ENCODE results near the gene ALOX5AP.

Gene ALOX5AP

DNA sequence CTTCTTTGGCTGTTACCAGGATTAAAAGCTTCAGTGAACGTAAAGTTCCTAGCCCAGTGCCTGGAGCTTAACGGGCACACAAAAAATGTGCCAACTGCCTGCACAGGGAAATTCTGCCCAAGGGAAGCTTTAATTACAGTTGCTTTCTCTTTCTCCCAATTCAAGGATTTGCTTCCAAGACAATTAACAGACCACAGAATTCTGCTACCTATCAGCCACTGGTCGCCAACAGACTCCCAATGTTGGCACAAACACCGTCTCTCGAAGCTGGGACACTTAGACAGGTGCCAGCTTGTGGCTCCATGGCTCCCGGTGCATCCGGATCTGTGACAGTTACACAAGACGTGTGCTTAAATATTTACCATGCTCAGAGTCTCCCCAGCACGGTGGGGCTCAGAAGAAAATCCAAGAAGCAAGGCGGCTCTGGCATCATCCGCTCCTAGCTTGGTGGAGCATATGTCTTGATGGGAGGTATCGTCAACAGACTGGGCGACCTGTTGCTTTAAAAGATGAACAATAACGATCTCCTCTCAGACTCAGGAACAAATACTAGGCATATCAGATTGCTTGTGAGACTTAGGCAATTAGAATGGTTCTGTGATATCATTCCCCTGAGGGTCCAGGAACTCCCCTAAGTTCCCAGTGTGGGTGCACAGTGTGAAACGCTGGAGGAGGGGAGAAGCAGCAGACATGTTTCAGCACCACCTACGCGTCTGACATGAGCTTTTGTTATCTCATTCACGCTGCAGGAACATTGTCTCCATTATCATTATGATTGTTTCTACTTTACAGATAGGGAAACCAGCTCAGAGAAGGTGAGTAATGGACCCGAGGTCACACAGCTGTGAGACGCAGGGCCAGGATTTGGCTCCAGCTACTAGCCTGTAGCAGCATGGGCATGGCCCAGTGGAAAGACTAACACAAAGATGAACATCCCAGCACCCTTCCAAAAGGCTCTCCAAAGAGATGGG lies 61.6 kb downstream of the ALOX5AP start:
- H3K27me3 Mint-ChIP-seq (ENCODE audit: low read depth): no peaks in the 10 kb centered on the region
- no peaks in the 10 kb centered on the region for H3K9me3 Mint-ChIP-seq
- H3K27ac Mint-ChIP-seq: peak overlapping the region; percentile 84
- H3K36me3 Mint-ChIP-seq (ENCODE audit: low read depth): no peaks in the 10 kb centered on the region
- DNase-seq (ENCODE audit: low spot score): peak; percentile 61
- H3K4me3 Mint-ChIP-seq: peak overlapping the region; percentile 29
- H3K4me1 Mint-ChIP-seq (ENCODE audit: low read depth): peaks cover 26% of the 10 kb centered on the region

DNA sequence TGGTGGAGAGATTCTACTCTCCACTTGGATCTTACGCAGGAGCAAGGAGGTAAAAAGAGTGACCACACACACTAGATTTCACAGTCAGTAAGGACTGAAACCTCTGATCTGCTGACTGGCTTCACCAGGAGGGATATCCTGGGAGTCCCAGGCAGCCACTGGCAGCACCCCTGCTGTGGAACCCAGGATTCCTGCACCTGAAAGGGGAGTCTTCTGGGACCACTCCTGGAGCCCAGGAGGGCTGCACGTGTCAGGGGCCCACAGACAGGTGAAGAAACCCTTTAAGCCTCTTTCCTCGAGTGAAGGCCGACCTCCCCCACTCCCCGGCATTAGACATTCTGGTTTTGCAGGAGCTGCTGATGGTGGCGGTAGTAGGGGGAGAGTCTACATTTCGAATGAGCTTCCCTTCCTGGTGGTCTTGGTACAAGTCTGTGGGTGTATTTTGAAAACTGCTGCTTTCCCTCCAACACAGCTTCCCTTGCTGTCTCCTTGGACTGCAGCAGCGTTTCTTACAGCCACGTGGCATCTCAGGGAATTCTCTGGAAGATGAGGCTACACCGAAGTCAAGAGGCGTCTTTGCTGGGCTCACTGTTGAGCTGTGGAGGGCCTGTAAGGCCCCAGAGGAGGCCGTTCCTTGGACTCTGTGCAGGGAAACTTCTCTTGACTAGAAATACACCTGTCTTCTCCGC lies 62.6 kb downstream of the ALOX5AP start:
- no peaks in the 10 kb centered on the region for H3K9me3 Mint-ChIP-seq
- peak overlapping the region; percentile 58 for H3K27ac Mint-ChIP-seq
- DNase-seq (ENCODE audit: low spot score): no peak
- no peaks in the 10 kb centered on the region for H3K27me3 Mint-ChIP-seq (ENCODE audit: low read depth)
- no peaks in the 10 kb centered on the region for H3K36me3 Mint-ChIP-seq (ENCODE audit: low read depth)
- no peak overlapping the region for H3K4me3 Mint-ChIP-seq
- peaks cover 31% of the 10 kb centered on the region for H3K4me1 Mint-ChIP-seq (ENCODE audit: low read depth)

DNA sequence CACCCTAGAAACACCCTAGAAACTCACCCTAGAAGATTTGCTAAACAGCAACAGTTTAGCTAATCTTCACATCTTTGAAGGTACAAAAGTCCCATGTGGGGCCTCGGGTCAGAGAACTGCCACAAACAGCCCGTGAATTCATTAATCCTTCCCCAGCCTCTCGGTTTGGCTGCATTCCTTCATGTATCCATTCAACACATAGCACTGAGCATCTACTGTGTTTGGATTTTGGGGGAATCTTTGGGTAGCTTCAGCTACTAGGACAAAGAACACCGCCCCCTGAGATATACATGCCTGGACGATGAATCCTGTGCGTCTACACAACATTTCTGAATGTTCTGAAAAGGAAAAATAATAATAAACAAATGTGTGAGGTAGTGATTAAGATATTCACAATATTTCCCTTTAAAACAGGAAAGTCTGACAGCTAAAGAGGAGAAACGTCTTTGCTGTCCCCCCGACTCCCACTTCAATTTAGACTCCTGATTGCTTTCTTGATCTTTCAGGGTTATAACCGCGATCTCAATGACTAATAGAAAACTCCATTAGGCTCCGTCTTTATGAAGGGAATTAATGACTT lies 63.5 kb downstream of the ALOX5AP start:
- Mint-ChIP-seq H3K27ac (no peak overlapping the region), H3K4me3 (no peak overlapping the region), H3K36me3 (ENCODE audit: low read depth) (no peaks in the 10 kb centered on the region), H3K9me3 (no peaks in the 10 kb centered on the region), H3K4me1 (ENCODE audit: low read depth) (peaks cover 34% of the 10 kb centered on the region), H3K27me3 (ENCODE audit: low read depth) (no peaks in the 10 kb centered on the region)
- DNase-seq (ENCODE audit: low spot score): no peak

DNA sequence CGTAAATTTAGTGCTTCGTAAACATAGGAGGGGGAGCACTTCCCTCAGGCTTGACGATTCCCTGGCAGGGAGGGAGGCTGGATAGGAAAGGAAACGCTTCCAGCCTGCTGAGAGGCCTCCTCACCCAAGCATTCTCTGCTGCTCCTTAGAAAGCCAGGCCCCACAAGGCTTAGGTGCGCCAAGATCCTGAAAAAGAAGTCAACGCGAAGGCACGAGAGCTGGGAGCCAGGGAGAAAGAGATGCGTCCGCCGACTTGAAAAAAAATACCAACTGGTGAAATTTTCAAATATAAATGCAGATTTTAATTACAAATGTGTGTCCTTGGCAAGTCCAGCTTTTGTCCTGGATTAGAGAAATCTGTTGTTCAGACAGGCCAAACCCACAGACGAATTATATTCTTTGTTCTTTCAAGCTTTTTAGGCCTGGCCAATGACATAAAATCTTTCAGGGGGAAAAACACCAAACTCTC lies 64.0 kb downstream of the ALOX5AP start:
- H3K9me3 Mint-ChIP-seq: no peaks in the 10 kb centered on the region
- H3K27ac Mint-ChIP-seq: no peak overlapping the region
- no peak overlapping the region for H3K4me3 Mint-ChIP-seq
- DNase-seq (ENCODE audit: low spot score): no peak
- no peaks in the 10 kb centered on the region for H3K27me3 Mint-ChIP-seq (ENCODE audit: low read depth)
- H3K36me3 Mint-ChIP-seq (ENCODE audit: low read depth): no peaks in the 10 kb centered on the region
- H3K4me1 Mint-ChIP-seq (ENCODE audit: low read depth): peaks cover 34% of the 10 kb centered on the region

DNA sequence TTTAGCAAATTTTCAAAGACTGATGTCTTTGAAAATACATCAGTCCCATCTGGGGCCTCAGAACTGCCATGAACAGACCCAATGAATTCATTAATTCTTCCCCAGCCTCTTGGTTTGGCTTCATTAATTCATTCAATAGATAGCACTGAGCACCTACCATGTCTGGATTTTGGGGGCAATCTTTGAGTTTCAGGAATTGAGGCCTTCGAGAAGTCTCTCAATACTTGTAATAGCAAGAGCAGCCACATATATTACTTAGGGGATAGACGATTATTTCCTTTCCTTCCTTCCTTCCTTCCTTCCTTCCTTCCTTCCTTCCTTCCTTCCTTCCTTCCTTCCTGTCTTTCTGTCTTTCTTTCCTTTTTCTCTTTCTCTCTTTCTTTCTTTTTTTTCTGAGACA lies 64.8 kb downstream of the ALOX5AP start:
- H3K36me3 Mint-ChIP-seq (ENCODE audit: low read depth): no peaks in the 10 kb centered on the region
- H3K4me1 Mint-ChIP-seq (ENCODE audit: low read depth): peaks cover 31% of the 10 kb centered on the region
- H3K27ac Mint-ChIP-seq: no peak overlapping the region
- no peaks in the 10 kb centered on the region for H3K27me3 Mint-ChIP-seq (ENCODE audit: low read depth)
- H3K4me3 Mint-ChIP-seq: no peak overlapping the region
- H3K9me3 Mint-ChIP-seq: no peaks in the 10 kb centered on the region
- DNase-seq (ENCODE audit: low spot score): no peak

DNA sequence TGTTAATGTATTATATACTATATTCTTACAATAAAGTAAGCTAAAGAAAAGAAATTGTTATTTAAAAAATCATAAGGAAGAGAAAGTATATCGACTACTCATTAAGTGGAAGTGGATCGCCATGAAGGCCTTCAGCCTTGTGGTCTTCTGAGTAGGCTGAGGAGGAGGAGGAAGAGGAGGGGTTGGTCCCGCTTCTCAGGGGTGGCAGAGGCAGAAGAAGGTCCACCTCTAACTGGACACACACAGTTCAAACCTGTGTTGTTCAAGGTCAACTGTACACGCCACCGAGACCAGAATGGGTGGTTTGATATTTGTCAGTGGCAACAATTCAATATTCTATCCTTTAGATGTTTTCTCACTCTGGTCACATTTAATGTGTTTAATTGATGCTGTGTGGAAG lies 67.2 kb downstream of the ALOX5AP start:
- Mint-ChIP-seq H3K4me3 (peak overlapping the region; percentile 56), H3K4me1 (ENCODE audit: low read depth) (peaks cover 13% of the 10 kb centered on the region)

DNA sequence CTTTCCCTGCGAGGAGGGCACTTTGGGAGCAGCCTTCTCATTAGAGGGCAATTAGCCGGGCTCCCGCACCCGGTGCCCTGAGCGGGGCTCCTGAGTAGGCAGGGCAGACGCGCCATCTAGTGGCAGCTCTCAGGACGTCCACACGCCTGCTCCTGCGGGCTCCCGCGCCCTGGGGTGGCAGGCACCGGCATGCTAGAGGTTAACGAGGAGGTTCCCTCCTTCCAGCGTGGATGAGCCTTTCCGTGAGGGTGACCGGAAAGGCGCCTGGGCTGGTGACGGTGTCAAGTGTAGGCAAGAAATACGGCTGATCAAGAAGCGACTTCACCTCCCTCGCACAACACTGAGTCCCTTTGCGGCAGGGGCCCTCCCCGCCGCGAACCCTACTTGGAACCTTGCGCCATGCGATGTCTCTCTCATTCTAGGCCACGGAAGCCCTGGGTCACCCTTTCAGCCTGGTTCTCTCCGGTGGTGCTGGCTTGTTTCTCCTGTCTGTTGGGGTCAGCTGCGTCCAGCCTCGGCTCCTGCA lies 67.7 kb downstream of the ALOX5AP start:
- Mint-ChIP-seq H3K4me3 (peak overlapping the region; percentile 56), H3K4me1 (ENCODE audit: low read depth) (peaks cover 15% of the 10 kb centered on the region), H3K27me3 (ENCODE audit: low read depth) (no peaks in the 10 kb centered on the region), H3K36me3 (ENCODE audit: low read depth) (no peaks in the 10 kb centered on the region), H3K9me3 (no peaks in the 10 kb centered on the region), H3K27ac (no peak overlapping the region)
- peak; percentile 77 for DNase-seq (ENCODE audit: low spot score)

More for the DNA sequence above, 67.2 kb downstream of the ALOX5AP start:
- DNase-seq (ENCODE audit: low spot score): no peak
- Mint-ChIP-seq H3K27ac (no peak overlapping the region), H3K36me3 (ENCODE audit: low read depth) (no peaks in the 10 kb centered on the region), H3K27me3 (ENCODE audit: low read depth) (no peaks in the 10 kb centered on the region), H3K9me3 (no peaks in the 10 kb centered on the region)

DNA sequence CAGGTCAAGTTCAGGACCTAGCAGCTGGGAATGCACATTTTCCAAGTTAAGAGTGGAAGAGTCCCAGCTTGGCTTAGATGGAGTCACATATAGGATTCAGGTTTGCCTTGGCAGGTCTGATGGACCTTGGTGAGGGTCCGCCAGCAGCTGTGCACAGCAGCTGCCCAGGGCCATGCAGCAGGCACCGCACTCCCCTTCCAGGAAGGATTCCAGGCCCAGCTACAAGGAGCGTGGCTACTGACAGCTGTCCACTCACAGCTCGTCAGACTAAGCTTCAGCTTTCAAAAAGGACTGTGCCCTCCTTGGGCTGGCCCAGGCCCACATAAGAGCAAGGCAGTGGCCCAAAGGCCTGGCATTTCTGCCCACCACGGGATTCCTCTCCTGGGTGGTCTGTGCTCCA lies 68.4 kb downstream of the ALOX5AP start:
- Mint-ChIP-seq H3K27ac (no peak overlapping the region), H3K9me3 (no peaks in the 10 kb centered on the region), H3K27me3 (ENCODE audit: low read depth) (no peaks in the 10 kb centered on the region), H3K4me3 (peak overlapping the region; percentile 27), H3K4me1 (ENCODE audit: low read depth) (peaks cover 15% of the 10 kb centered on the region), H3K36me3 (ENCODE audit: low read depth) (no peaks in the 10 kb centered on the region)
- DNase-seq (ENCODE audit: low spot score): no peak

DNA sequence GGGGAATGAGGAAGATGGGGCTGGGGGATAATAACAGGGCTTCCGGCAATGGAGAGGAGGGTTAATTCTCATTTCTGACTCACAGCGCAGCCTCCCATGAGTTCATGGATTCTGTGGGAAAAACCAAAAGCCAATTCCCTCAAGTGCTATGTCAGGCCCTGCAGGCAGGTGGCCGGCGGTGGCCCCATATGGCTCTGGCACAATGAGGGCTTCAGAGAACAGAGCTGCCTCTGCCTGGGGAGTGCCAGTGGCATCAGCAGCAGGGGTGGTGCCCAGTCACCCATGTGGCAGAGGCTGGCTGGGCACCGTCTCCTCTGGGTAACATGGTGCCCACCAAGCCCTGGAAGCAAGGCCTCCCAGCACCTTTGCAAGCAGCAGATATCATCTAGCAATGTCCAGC lies 69.1 kb downstream of the ALOX5AP start:
- H3K27me3 Mint-ChIP-seq (ENCODE audit: low read depth): no peaks in the 10 kb centered on the region
- H3K4me1 Mint-ChIP-seq (ENCODE audit: low read depth): peaks cover 15% of the 10 kb centered on the region
- no peaks in the 10 kb centered on the region for H3K36me3 Mint-ChIP-seq (ENCODE audit: low read depth)
- H3K27ac Mint-ChIP-seq: no peak overlapping the region
- H3K9me3 Mint-ChIP-seq: no peaks in the 10 kb centered on the region
- H3K4me3 Mint-ChIP-seq: no peak overlapping the region
- no peak for DNase-seq (ENCODE audit: low spot score)

DNA sequence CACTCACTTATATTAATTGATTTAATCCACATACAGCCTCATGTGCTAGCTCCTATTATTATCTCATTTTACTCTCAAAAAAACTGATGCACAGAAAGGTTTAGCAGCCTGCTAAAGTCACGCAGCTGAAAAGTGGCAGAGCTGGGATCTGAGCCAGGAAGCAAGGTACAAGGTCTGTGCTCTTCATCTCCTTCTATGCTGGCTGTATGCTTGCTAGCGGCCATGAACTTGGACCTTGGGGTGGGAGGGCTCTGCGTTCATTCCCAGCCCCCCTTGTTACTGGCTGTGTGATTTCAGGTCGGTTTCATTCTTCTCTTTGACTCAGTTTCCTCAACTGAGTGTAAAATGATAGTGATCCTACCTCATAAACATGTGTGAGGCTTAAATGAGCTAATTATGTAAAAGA lies 69.8 kb downstream of the ALOX5AP start:
- H3K4me1 Mint-ChIP-seq (ENCODE audit: low read depth): peaks cover 15% of the 10 kb centered on the region
- H3K27ac Mint-ChIP-seq: no peak overlapping the region
- no peaks in the 10 kb centered on the region for H3K36me3 Mint-ChIP-seq (ENCODE audit: low read depth)
- no peaks in the 10 kb centered on the region for H3K9me3 Mint-ChIP-seq
- H3K4me3 Mint-ChIP-seq: no peak overlapping the region
- DNase-seq (ENCODE audit: low spot score): no peak
- H3K27me3 Mint-ChIP-seq (ENCODE audit: low read depth): no peaks in the 10 kb centered on the region

DNA sequence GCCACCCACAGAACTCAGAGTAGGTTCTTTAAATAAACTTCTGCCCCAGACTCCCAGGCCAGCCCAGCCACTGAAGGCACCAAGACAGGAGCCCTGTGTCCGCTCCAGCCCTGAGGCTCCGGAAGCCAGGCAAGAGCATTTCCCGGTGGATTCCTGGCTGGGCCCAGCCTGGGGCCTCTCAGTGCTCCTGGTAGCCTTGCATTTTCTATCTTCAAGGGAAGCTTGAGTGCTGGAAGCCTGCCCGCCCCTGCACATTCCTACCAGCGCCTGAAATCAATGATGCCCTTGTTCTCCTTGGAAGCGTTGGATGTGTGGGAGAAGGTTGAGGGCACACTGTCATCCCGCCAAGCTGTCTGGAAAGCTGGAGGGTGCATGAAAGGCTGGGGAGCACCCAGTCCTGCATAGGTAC lies 70.3 kb downstream of the ALOX5AP start:
- no peak for DNase-seq (ENCODE audit: low spot score)
- no peak overlapping the region for H3K4me3 Mint-ChIP-seq
- H3K27me3 Mint-ChIP-seq (ENCODE audit: low read depth): no peaks in the 10 kb centered on the region
- H3K9me3 Mint-ChIP-seq: no peaks in the 10 kb centered on the region
- H3K27ac Mint-ChIP-seq: no peak overlapping the region
- H3K36me3 Mint-ChIP-seq (ENCODE audit: low read depth): no peaks in the 10 kb centered on the region
- peaks cover 14% of the 10 kb centered on the region for H3K4me1 Mint-ChIP-seq (ENCODE audit: low read depth)

DNA sequence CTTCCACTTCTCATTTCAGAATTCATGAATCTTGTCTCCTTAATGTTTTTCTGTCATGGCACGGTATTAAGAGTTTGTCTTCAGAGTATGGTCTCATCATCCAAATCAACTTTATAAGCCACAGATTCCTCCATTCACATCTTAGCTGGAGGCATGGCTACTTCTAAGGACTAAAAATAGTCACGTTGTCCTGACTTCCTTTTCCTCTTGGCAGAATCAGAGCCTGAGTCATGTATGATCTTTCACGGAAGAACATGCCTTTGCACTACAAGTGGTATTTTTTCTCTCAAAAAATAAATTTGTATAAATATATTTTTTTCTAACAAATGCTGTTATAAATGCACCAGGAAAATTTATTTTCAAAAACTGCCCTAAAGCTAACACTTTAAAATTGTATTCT lies 71.4 kb downstream of the ALOX5AP start:
- DNase-seq (ENCODE audit: low spot score): no peak
- no peaks in the 10 kb centered on the region for H3K27me3 Mint-ChIP-seq (ENCODE audit: low read depth)
- H3K27ac Mint-ChIP-seq: no peak overlapping the region
- H3K4me3 Mint-ChIP-seq: no peak overlapping the region
- no peaks in the 10 kb centered on the region for H3K36me3 Mint-ChIP-seq (ENCODE audit: low read depth)
- H3K4me1 Mint-ChIP-seq (ENCODE audit: low read depth): peaks cover 14% of the 10 kb centered on the region
- no peaks in the 10 kb centered on the region for H3K9me3 Mint-ChIP-seq

DNA sequence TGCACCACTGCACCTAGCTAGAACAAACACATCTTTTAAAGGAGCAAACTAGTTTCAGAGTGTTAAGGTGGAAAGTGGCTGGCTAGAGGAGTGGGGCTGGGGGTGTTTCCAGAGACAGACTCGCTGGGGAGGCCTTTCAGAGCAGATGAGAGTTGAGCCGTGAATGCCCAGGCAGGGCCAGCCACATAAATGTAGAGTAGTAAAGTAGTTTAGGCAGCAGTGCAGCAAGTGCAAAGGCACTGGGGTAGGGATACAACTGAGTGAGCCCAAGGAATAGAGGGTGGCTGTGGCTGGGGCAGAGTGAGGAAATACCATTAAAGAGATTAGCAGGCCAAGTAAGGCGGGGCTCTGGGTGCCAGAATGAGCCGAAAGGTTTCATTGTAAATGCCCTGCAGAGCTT lies 72.0 kb downstream of the ALOX5AP start:
- Mint-ChIP-seq H3K27ac (no peak overlapping the region), H3K9me3 (no peaks in the 10 kb centered on the region), H3K36me3 (ENCODE audit: low read depth) (no peaks in the 10 kb centered on the region), H3K27me3 (ENCODE audit: low read depth) (no peaks in the 10 kb centered on the region), H3K4me1 (ENCODE audit: low read depth) (peaks cover 14% of the 10 kb centered on the region), H3K4me3 (no peak overlapping the region)
- no peak for DNase-seq (ENCODE audit: low spot score)

DNA sequence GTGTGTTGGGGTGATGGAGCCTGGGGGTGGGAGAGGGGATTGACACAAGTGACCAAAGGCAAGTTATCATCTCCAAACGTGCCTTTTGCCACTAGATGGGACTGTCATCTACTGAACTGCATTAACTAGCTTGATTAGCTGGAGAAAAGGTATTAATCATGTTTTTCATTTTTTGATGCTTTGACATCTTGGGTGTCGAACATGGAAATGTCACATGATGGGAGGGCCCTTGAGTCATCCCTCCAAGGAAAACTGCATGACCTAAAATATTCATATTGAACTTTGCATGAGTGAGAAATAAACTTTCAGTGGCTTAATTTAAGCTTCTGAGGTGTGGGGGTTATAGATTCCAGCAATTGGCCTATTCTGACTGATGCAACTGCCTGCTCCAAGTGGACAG lies 73.3 kb downstream of the ALOX5AP start:
- DNase-seq (ENCODE audit: low spot score): no peak
- Mint-ChIP-seq H3K27me3 (ENCODE audit: low read depth) (no peaks in the 10 kb centered on the region), H3K9me3 (no peaks in the 10 kb centered on the region), H3K4me3 (no peak overlapping the region), H3K27ac (no peak overlapping the region), H3K36me3 (ENCODE audit: low read depth) (no peaks in the 10 kb centered on the region), H3K4me1 (ENCODE audit: low read depth) (peaks cover 5% of the 10 kb centered on the region)
